Skin epidermis (tissue), 12 donors: Measurements from ENCODE around the gene MFSD6L.

Experiments
- H3K27ac ChIP-seq, 21 experiments: fragments of 200-600 bp; sonication (generic) in 11 of 21; one replicate each; pipeline ENCODE4 v1.5.0; 2020; ENCODE audit warnings: mild to moderate bottlenecking in 3 of 21, inconsistent platforms in 2 of 21, moderate library complexity in 2 of 21
- H3K4me3 ChIP-seq, 7 experiments: fragments of 200-600 bp; sonication (generic) in 2 of 7; one replicate each; pipeline ENCODE4 v1.5.0; 2020; ENCODE audit warnings: inconsistent platforms in 2 of 7, mild to moderate bottlenecking in 2 of 7, moderate library complexity in 1 of 7

Gene MFSD6L

GRCh38 chr17:8755590-8756255 lies 43.4 kb downstream of the MFSD6L start:
- H3K27ac ChIP-seq: no peak overlapping the region
- no peak overlapping the region for H3K4me3 ChIP-seq

GRCh38 chr17:8754890-8755289 lies 44.3 kb downstream of the MFSD6L start:
- Histone ChIP-seq H3K4me3 (no peak overlapping the region), H3K27ac (no peak overlapping the region)

GRCh38 chr17:8753976-8754440 lies 45.2 kb downstream of the MFSD6L start:
- Histone ChIP-seq H3K27ac (no peak overlapping the region), H3K4me3 (no peak overlapping the region)

- Histone ChIP-seq H3K4me3 (no peak overlapping the region), H3K27ac (no peak overlapping the region)
These were observed 45.8 kb downstream of the MFSD6L start for GRCh38 chr17:8753136-8753975.

- H3K4me3 ChIP-seq: no peak overlapping the region
- no peak overlapping the region for H3K27ac ChIP-seq
These were observed 49.5 kb downstream of the MFSD6L start for GRCh38 chr17:8749616-8750015.

GRCh38 chr17:8747742-8748141 lies 51.4 kb downstream of the MFSD6L start:
- Histone ChIP-seq H3K4me3 (no peak overlapping the region), H3K27ac (no peak overlapping the region)
